ENCODE data around the gene TBC1D1.

DNA sequence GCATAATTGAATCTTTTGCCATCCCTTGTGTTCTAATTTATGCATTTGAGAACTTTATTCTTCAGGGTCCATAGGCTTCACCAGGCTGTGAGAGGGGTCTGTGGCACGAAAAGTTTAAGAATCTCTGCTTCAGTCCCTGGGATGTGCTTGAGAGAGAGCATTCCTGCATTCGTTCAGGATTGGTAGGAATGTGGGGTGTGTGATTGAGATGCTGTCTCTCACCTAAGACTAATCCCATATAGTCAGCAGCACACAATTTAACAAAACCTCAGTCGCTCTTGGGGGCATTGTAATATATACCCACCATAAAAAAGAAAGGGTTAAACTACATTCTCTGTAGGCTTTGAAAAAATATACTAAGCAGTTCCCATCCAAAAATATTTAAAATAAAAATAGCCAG, 111.0 kb downstream of the TBC1D1 start:
- TF ChIP-seq TAF1 (IDR thresholded peaks at IDR 0.05; ENCODE audit: borderline replicate concordance, low read depth, low read length): no peak
- TF ChIP-seq POLR2AphosphoS5 (IDR thresholded peaks at IDR 0.05; ENCODE audit: low read depth, low read length): no peak
- TF ChIP-seq POLR2A (IDR thresholded peaks at IDR 0.05; ENCODE audit: low read depth, low read length): no peak
